Endothelial cell of umbilical vein (primary cell): ENCODE results near the gene RMP24.

Experiments used
- BruUV-seq: library from RNA; stranded (reverse); fragments of 400-500 nt; replicated peaks from 2 replicates; lab custom pipeline; 2021; lab: Mats Ljungman, UMichigan
- CTCF ChIA-PET: fragments of 300-600, 350-600 bp; sonication (Branson Sonifier 250); formaldehyde crosslinking; loops from one replicate; lab custom pipeline; 2021; ENCODE audit warnings: antibody characterized with exemption, inconsistent platforms; lab: Charles Lee
- POLR2A ChIA-PET: fragments of 300-600, 350-600 bp; sonication (Branson Sonifier 250); formaldehyde crosslinking; loops from one replicate; lab custom pipeline; 2021; ENCODE audit warnings: antibody characterized with exemption, inconsistent platforms; lab: Charles Lee
- DNase-seq: peaks from one replicate; pipeline ENCODE4 v3.0.0-alpha.2; 2011; ENCODE audit warnings: low read depth, low spot score
- FAIRE-seq: peaks from 2 replicates; lab custom pipeline; 2011; peaks lifted over from hg19 to GRCh38; lab: Jason Lieb, UNC
- H2AFZ ChIP-seq: 2 replicates; pipeline ENCODE4 v1.6.0; 2012; ENCODE audit warnings: low read depth, low read length, control low read depth, inconsistent platforms
- H3K27ac ChIP-seq: 2 replicates; pipeline ENCODE4 v1.5.1; 2011; ENCODE audit warnings: low read depth, mild to moderate bottlenecking, control low read depth, low read length, moderate library complexity; ENCODE audit not compliant: insufficient read depth
- H3K27me3 ChIP-seq, 2 experiments: 2 replicates each; pipeline versions ENCODE4 v1.6.0 to v1.6.1; 2011; ENCODE audit warnings: low read length in 2 of 2, mixed read lengths in 1 of 2; ENCODE audit not compliant: control insufficient read depth in 2 of 2, insufficient read depth in 2 of 2
- H3K36me3 ChIP-seq, 2 experiments: 2 replicates in 1 of 2; 3 replicates in 1 of 2; pipeline ENCODE4 v1.5.1; 2011; ENCODE audit warnings: low read length in 2 of 2, mild to moderate bottlenecking in 1 of 2, moderate library complexity in 1 of 2; ENCODE audit not compliant: control insufficient read depth in 2 of 2, insufficient read depth in 2 of 2; ENCODE audit errors: extremely low read depth in 1 of 2
- H3K4me1 ChIP-seq: 3 replicates; pipeline ENCODE4 v1.5.1; 2011; ENCODE audit warnings: mild to moderate bottlenecking, low read length; ENCODE audit not compliant: control insufficient read depth, insufficient read depth; ENCODE audit errors: extremely low read depth
- H3K4me2 ChIP-seq: 2 replicates; pipeline ENCODE4 v1.6.1; 2011; ENCODE audit warnings: low read length, control low read depth, mixed read lengths; ENCODE audit not compliant: insufficient read depth
- H3K4me3 ChIP-seq, 3 experiments: fragments of 200-600 bp in 1 of 3; sonication (generic), shearing (Covaris generic) in 1 of 3; replicated peaks in 1 of 3; 2 replicates each; pipeline ENCODE4 v1.5.1; 2011 to 2016; ENCODE audit warnings: control low read depth in 3 of 3, low read length in 3 of 3, mild to moderate bottlenecking in 2 of 3, inconsistent platforms in 1 of 3, low read depth in 1 of 3, moderate library complexity in 1 of 3; ENCODE audit not compliant: insufficient read depth in 1 of 3
- H3K79me2 ChIP-seq: 2 replicates; pipeline ENCODE4 v1.6.0; 2012; ENCODE audit warnings: low read length, inconsistent platforms; ENCODE audit not compliant: control insufficient read depth, insufficient read depth
- H3K9ac ChIP-seq: replicated peaks from 2 replicates; pipeline ENCODE3; 2011; ENCODE audit warnings: low read length, control low read depth; ENCODE audit not compliant: insufficient read depth; ENCODE audit errors: extremely low read depth
- H3K9me1 ChIP-seq: replicated peaks from 3 replicates; pipeline ENCODE4 v1.6.0; 2011; ENCODE audit warnings: mild to moderate bottlenecking, low read length; ENCODE audit not compliant: control insufficient read depth, insufficient read depth; ENCODE audit errors: extremely low read depth
- H3K9me3 ChIP-seq: replicated peaks from 2 replicates; pipeline ENCODE4 v1.5.1; 2012; ENCODE audit warnings: low read length, inconsistent platforms; ENCODE audit not compliant: control insufficient read depth, insufficient read depth
- H4K20me1 ChIP-seq: replicated peaks from 2 replicates; pipeline ENCODE3; 2011; ENCODE audit warnings: mild to moderate bottlenecking, low read length; ENCODE audit not compliant: control insufficient read depth, insufficient read depth; ENCODE audit errors: extremely low read depth
- EZH2 ChIP-seq: IDR thresholded peaks from 2 replicates; pipeline ENCODE4 v1.6.1; 2012; ENCODE audit warnings: borderline replicate concordance, low read depth, mild to moderate bottlenecking, moderate library complexity, low read length, inconsistent platforms; ENCODE audit not compliant: severe bottlenecking
- FOS ChIP-seq: IDR thresholded peaks from 2 replicates; pipeline ENCODE4 v1.6.1; 2011; ENCODE audit warnings: mild to moderate bottlenecking, low read length, moderate library complexity, borderline replicate concordance; ENCODE audit not compliant: insufficient read depth
- GATA2 ChIP-seq: IDR thresholded peaks from 2 replicates; pipeline ENCODE4 v1.7.0; 2011; ENCODE audit warnings: low read depth, mild to moderate bottlenecking, moderate library complexity, mixed read lengths, low read length; ENCODE audit not compliant: insufficient read length, insufficient read depth
- JUN ChIP-seq: IDR thresholded peaks from 2 replicates; pipeline ENCODE4 v1.6.1; 2011; ENCODE audit warnings: borderline replicate concordance, low read depth; ENCODE audit not compliant: insufficient read length, insufficient read depth
- MYC ChIP-seq: IDR thresholded peaks from one replicate; pipeline ENCODE4 v1.6.1; 2011; ENCODE audit warnings: mild to moderate bottlenecking, low read depth, low read length
- POLR2A ChIP-seq: IDR thresholded peaks from 2 replicates; pipeline ENCODE4 v1.6.1; 2012; ENCODE audit warnings: low read depth, mild to moderate bottlenecking, control low read depth, low read length
- POLR2AphosphoS5 ChIP-seq: IDR thresholded peaks from 2 replicates; pipeline ENCODE4 v1.6.1; 2012; ENCODE audit warnings: low read depth, mild to moderate bottlenecking, control low read depth, low read length, moderate library complexity; ENCODE audit not compliant: insufficient read depth
- dilution Hi-C: fragments of 300-500 bp; cut with MboI; formaldehyde crosslinking; loops from one replicate; pipeline ENCODE4 v1.15.0; 2019; ENCODE audit warnings: low sequenced_read_pairs; ENCODE audit not compliant: extremely low pct_ligation_motif_present
- intact Hi-C: fragments of 100-400 bp; cut with micrococcal nuclease; formaldehyde crosslinking; loops from one replicate; pipeline ENCODE4 v1.10.0; 2022
- TF ChIP-seq, protein P1 (sequence below): IDR thresholded peaks from 2 replicates; pipeline ENCODE4 v1.6.1; 2011; ENCODE audit not compliant: insufficient read depth, insufficient read length
- TF ChIP-seq, protein P2 (sequence below), 2 donors: IDR thresholded peaks; 1 replicate in 1 of 2; 2 replicates in 1 of 2; pipeline ENCODE4 v1.5.1; 2011; ENCODE audit warnings: low read length in 2 of 2, mild to moderate bottlenecking in 2 of 2, moderate library complexity in 2 of 2, control low read depth in 1 of 2, inconsistent platforms in 1 of 2, low read depth in 1 of 2; ENCODE audit not compliant: insufficient read depth in 1 of 2; ENCODE audit errors: extremely low read depth in 1 of 2

The RMP24 gene

DNA sequence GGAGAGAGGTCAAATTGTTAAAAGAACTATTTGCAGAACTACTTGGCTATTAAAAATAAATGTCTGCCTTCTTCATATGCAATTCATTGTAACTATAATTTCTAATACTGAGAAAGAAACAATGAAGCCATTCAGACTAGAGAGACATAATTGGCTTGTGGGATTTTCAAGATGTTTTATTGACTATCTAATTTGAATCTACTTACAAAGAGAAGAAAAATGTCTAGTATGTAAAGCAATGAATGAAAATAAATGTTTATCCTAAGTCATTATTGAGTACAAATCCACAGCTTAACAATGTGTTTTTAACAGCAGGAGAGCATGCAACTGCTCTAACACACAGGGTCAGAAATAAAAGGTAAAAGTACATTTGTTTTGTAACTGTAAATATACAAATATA lies 19.2 kb downstream of the RMP24 start:
- H3K4me3 ChIP-seq: no peak overlapping the region
- no peak for TF ChIP-seq GATA2
- TF ChIP-seq, protein P1, sequence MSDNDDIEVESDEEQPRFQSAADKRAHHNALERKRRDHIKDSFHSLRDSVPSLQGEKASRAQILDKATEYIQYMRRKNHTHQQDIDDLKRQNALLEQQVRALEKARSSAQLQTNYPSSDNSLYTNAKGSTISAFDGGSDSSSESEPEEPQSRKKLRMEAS: no peak
- no peak for TF ChIP-seq FOS
- TF ChIP-seq, protein P2, sequence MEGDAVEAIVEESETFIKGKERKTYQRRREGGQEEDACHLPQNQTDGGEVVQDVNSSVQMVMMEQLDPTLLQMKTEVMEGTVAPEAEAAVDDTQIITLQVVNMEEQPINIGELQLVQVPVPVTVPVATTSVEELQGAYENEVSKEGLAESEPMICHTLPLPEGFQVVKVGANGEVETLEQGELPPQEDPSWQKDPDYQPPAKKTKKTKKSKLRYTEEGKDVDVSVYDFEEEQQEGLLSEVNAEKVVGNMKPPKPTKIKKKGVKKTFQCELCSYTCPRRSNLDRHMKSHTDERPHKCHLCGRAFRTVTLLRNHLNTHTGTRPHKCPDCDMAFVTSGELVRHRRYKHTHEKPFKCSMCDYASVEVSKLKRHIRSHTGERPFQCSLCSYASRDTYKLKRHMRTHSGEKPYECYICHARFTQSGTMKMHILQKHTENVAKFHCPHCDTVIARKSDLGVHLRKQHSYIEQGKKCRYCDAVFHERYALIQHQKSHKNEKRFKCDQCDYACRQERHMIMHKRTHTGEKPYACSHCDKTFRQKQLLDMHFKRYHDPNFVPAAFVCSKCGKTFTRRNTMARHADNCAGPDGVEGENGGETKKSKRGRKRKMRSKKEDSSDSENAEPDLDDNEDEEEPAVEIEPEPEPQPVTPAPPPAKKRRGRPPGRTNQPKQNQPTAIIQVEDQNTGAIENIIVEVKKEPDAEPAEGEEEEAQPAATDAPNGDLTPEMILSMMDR (IDR thresholded peaks at IDR 0.05; ENCODE audit: extremely low read depth in 1 of 2, insufficient read depth in 1 of 2, low read depth in 1 of 2, low read length in 2 of 2): no peak
- TF ChIP-seq EZH2: no peak
- TF ChIP-seq POLR2AphosphoS5: no peak
- TF ChIP-seq JUN: no peak
- TF ChIP-seq POLR2A: no peak
- no peak for TF ChIP-seq MYC
- H3K36me3 ChIP-seq: no peaks in the 10 kb centered on the region
- intact Hi-C loops: no loop called here
- H3K79me2 ChIP-seq: no peaks in the 10 kb centered on the region
- H3K4me2 ChIP-seq: no peak overlapping the region
- FAIRE-seq (no peak), DNase-seq (no peak)
- H3K9me3 ChIP-seq: no peaks in the 10 kb centered on the region
- no peak overlapping the region for H3K27ac ChIP-seq
- H4K20me1 ChIP-seq: no peaks in the 10 kb centered on the region
- H3K27me3 ChIP-seq: no peaks in the 10 kb centered on the region
- CTCF ChIA-PET: no interaction called here
- no TSS peak for BruUV-seq
- POLR2A ChIA-PET: no interaction called here
- H3K9me1 ChIP-seq: no peaks in the 10 kb centered on the region
- H2AFZ ChIP-seq: no peak overlapping the region
- H3K4me1 ChIP-seq: no peaks in the 10 kb centered on the region
- dilution Hi-C loops: no loop called here
- H3K9ac ChIP-seq: no peak overlapping the region
